Thoracic aorta (tissue), 2 donors: ENCODE measurements around the gene PTPN22. TPM values are rescaled to one million over a fixed set of nuclear protein-coding genes. Genes with fewer than 3 reads are reported as not detected.
"Not testable (repeated sequence)": the region's sequence is repeated elsewhere in the genome, so short reads cannot be mapped to it uniquely, and the experiment has no call there.

Source experiments
- ATAC-seq: fragments of 150-250 bp; one replicate; pipeline ENCODE4 v1.8.0; 2017; ENCODE audit warnings: low read depth; ENCODE audit not compliant: insufficient number of reproducible peaks, low FRiP score
- DNase-seq: peaks from one replicate; pipeline ENCODE4 v3.0.0-alpha.2; 2020; ENCODE audit warnings: low spot score
- H3K27ac ChIP-seq, 2 donors: fragments of 200-600 bp; sonication (generic); 1 replicate in 1 of 2; 2 replicates in 1 of 2; pipeline ENCODE4 v1.5.1; 2016; ENCODE audit warnings: mild to moderate bottlenecking in 2 of 2, moderate library complexity in 2 of 2
- H3K27me3 ChIP-seq: fragments of 200-600 bp; sonication (generic); replicated peaks from 2 replicates; pipeline ENCODE4 v1.6.0; 2016; ENCODE audit warnings: mild to moderate bottlenecking; ENCODE audit not compliant: insufficient read depth
- H3K36me3 ChIP-seq: fragments of 200-600 bp; sonication (generic); one replicate; pipeline ENCODE4 v1.5.1; 2016
- H3K4me1 ChIP-seq, 2 donors: fragments of 200-600 bp; sonication (generic); 1 replicate in 1 of 2; 2 replicates in 1 of 2; pipeline versions ENCODE4 v1.5.1 to v1.6.0; 2016; ENCODE audit warnings: low read depth in 2 of 2, mild to moderate bottlenecking in 1 of 2; ENCODE audit not compliant: control insufficient read depth in 1 of 2
- H3K4me3 ChIP-seq: fragments of 200-600 bp; sonication (generic); 2 replicates; pipeline ENCODE4 v1.5.1; 2016; ENCODE audit warnings: mild to moderate bottlenecking
- H3K9me3 ChIP-seq: fragments of 200-600 bp; sonication (generic); 2 replicates; pipeline ENCODE4 v1.5.1; 2016
- total RNA-seq, 2 donors: library from RNA; depleted of rRNA; stranded (reverse); fragments of >200 nt; gene quantifications; one replicate each; pipeline versions ENCODE4 v1.1.0 to v1.2.3, GENCODE V29; 2016
- TF ChIP-seq, protein P1 (sequence below): fragments of 200-600 bp; sonication (generic); IDR thresholded peaks from one replicate; pipeline ENCODE4 v1.5.1; 2019; ENCODE audit warnings: antibody characterized with exemption

The PTPN22 gene
- total RNA-seq, 2 donors from 2014 or later, result 6.6 to 8.1 TPM

DNA sequence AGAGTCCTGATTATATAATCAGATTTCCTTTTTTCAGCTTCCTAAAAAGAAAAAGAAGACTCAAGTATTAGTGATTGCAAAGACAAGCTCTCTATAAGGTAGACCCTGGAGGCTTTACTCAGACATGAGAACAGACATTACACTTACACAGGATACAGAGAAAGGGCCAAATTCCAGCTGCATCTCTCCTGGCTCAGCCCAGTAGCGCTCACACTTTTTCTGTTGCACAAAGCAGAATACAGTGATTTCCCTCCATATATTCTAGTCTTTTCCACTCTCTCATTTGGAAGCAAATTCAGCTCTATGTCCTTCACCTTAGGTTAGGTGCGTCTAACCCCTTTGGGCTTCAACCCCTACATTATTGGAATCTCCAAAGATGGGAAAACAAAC, 15.1 kb downstream of the PTPN22 start:
- TF ChIP-seq, protein P1, sequence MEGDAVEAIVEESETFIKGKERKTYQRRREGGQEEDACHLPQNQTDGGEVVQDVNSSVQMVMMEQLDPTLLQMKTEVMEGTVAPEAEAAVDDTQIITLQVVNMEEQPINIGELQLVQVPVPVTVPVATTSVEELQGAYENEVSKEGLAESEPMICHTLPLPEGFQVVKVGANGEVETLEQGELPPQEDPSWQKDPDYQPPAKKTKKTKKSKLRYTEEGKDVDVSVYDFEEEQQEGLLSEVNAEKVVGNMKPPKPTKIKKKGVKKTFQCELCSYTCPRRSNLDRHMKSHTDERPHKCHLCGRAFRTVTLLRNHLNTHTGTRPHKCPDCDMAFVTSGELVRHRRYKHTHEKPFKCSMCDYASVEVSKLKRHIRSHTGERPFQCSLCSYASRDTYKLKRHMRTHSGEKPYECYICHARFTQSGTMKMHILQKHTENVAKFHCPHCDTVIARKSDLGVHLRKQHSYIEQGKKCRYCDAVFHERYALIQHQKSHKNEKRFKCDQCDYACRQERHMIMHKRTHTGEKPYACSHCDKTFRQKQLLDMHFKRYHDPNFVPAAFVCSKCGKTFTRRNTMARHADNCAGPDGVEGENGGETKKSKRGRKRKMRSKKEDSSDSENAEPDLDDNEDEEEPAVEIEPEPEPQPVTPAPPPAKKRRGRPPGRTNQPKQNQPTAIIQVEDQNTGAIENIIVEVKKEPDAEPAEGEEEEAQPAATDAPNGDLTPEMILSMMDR, result no peak
- Histone ChIP-seq H3K4me1 (peaks cover 2 to 6% of the 10 kb centered on the region in 2 donors), H3K9me3 (no peaks in the 10 kb centered on the region), H3K27me3 (no peaks in the 10 kb centered on the region), H3K27ac (no peak overlapping the region), H3K4me3 (no peak overlapping the region), H3K36me3 (no peaks in the 10 kb centered on the region)
- DNase-seq, result no peak
- no peak for ATAC-seq

DNA sequence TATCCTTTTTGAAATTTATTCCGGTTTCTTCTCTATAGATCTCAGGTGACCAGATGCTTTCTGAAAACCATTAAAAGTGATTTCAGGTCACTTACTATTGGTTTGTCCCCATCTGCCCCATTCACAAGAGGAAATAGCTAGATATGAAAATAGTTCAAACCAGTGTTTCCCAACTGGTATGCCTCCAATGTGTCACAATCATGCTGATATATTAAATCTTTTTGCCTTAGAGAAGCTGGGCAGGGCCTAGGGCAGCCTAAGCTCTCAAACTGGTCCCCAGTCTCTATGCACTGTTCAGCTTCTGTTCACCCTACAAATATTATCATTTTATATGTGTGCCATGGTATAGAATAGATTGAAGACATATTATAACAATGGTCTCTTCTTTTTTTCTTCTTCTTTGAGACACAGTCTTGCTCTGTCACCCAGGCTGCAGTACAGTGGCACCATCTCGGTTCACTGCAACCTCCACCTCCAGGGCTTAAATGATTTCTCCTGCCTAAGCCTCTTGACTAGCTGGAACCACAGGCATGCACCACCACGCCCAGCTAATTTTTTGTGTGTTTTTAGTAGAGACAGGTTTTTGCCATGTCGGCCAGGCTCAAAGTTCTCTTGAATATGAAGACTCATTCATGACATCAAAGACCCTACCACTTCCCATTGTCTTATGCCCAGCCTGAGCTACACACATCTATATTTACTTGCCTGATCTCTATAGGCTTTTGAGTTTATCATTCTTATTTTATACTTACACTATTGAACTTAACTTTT, 15.7 kb downstream of the PTPN22 start:
- no peak for DNase-seq
- Histone ChIP-seq H3K27ac (no peak overlapping the region), H3K4me3 (no peak overlapping the region), H3K36me3 (no peaks in the 10 kb centered on the region), H3K4me1 (peaks cover under 1 to 2% of the 10 kb centered on the region in 2 donors), H3K27me3 (no peaks in the 10 kb centered on the region), H3K9me3 (no peaks in the 10 kb centered on the region)
- ATAC-seq, result no peak
- TF ChIP-seq, protein P1, result no peak

DNA sequence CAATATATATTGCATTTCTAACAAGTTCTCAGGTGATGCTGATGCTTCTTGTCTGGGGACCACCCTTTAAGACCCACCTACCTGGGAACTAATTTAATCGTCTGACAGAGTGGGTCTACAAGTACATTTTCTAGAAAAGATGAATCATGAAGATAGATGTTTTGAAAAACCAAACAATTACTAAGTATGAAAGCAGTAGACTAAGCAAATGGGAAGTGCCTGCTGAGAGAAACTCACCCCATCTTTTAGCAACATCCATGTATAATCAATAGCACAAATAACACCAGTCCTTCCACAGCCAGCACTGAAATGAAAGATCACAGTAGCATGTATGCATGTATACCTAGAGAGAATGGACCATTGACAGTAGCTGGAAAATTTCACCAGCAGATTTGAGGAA, 17.3 kb downstream of the PTPN22 start:
- no peak for DNase-seq
- Histone ChIP-seq H3K27me3 (no peaks in the 10 kb centered on the region), H3K4me1 (no peaks in the 10 kb centered on the region), H3K4me3 (no peak overlapping the region), H3K36me3 (no peaks in the 10 kb centered on the region), H3K9me3 (no peaks in the 10 kb centered on the region), H3K27ac (no peak overlapping the region)
- ATAC-seq, result no peak
- TF ChIP-seq, protein P1, result no peak

DNA sequence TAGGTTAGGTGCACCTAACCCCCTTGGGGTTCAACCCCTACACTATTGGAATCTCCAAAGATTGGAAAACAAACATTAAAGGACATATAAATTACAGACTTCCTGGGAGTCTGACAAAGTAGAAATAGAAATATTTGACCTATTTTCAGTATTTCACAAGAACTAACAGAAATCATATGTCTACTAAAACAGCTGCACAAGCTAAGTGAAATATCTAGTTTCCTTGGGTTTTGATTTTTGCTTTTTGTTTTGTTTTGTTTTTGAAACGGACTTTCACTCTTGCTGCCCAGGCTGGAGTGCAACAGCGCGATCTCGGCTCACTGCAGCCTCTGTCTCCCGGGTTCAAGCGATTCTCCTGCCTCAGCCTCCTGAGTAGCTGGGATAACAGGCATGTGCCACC, 18.8 kb downstream of the PTPN22 start:
- ATAC-seq, H3K4me3 ChIP-seq, H3K27ac ChIP-seq: not testable (repeated sequence)

DNA sequence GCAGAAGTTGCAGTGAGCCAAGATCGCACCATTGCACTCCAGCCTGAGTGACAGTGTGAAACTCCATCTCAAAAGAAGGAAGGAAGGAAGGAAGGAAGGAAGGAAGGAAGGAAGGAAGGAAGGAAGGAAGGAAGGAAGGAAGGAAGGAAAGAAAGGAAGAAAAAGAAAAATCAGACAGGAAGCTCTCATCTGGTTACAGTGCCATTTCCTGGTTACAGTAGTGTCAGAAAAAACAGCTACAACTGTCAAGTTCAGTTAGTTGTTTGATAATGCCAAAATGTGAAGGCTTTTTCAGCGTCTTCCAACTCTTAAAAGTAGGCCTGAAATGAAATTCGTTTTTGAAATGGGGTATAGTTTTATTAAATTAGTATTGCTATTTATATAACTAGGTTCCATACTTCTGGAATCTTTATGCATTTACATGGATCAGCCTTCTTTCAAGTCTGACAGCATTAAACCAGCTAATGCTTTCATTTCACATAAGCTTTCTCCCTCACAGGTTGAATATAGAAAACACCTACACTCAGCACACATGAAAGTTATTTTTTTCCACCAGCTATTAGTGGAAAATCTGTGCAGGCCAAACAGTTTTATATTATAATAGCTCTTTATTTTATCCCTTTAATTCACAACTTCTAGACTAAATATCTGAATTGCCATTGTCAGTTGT, 21.2 kb downstream of the PTPN22 start:
- Histone ChIP-seq H3K4me3 (no peak overlapping the region), H3K9me3 (no peaks in the 10 kb centered on the region), H3K36me3 (no peaks in the 10 kb centered on the region), H3K27me3 (no peaks in the 10 kb centered on the region), H3K27ac (no peak overlapping the region), H3K4me1 (no peaks in the 10 kb centered on the region)
- DNase-seq, result no peak
- no peak for ATAC-seq
- TF ChIP-seq, protein P1, result no peak

More for the DNA sequence above, 18.8 kb downstream of the PTPN22 start:
- not testable (repeated sequence) for H3K27me3 ChIP-seq, H3K36me3 ChIP-seq, DNase-seq, H3K4me1 ChIP-seq, H3K9me3 ChIP-seq
